Measurements from ENCODE around the gene TNFSF18. TPM values are rescaled to one million over a fixed set of nuclear protein-coding genes. Genes with fewer than 3 reads are reported as not detected.

The TNFSF18 gene
- polyA plus RNA-seq, 3 donors = not detected

DNA sequence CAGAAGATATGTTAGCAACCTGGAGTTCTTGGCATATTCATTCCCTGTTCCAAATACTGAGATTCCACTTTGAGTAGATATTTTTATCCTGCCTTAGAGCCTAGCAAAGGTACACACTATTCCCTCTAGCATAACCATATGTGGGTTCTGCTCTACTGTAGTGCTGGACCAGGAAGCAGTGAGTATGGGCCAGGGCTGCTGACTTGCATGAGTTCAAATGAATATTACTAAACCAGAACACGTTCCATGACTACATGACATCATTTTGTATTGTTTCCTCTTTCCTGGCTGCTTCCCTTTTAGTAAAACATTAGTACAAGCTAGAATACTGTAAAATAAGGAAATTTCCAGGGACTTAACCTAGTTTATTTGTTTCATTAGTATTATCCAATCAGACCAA, 41.1 kb downstream of the TNFSF18 start:
- Histone ChIP-seq H3K27ac (ENCODE audit: low read depth in 1 of 2, low read length in 2 of 2) (peak overlapping the region in 1 of 2 donors; percentile 39), H3K4me2 (replicated peaks; ENCODE audit: extremely low read depth, low read length, poor library complexity, severe bottlenecking) (no peak overlapping the region), H3K79me2 (ENCODE audit: insufficient read depth, low read length) (no peaks in the 10 kb centered on the region), H3K4me3 (replicated peaks in 1 of 3; ENCODE audit: low read depth in 2 of 3, low read length in 3 of 3) (no peak overlapping the region), H3K9me3 (replicated peaks in 1 of 2; ENCODE audit: control insufficient read depth in 1 of 2, insufficient read depth in 1 of 2, low read length in 2 of 2) (no peaks in the 10 kb centered on the region), H3K27me3 (ENCODE audit: control insufficient read depth in 2 of 2, insufficient read depth in 2 of 2, low read length in 2 of 2) (no peaks in the 10 kb centered on the region), H4K20me1 (ENCODE audit: insufficient read depth, low read length) (no peaks in the 10 kb centered on the region), H3K9ac (ENCODE audit: insufficient read depth, low read length, poor library complexity, severe bottlenecking) (no peak overlapping the region), H3K36me3 (replicated peaks in 1 of 2; ENCODE audit: control insufficient read depth in 1 of 2, insufficient read depth in 2 of 2, low read length in 2 of 2) (no peaks in the 10 kb centered on the region), H2AFZ (ENCODE audit: insufficient read depth, low read depth, low read length, poor library complexity, severe bottlenecking) (no peak overlapping the region), H3K4me1 (ENCODE audit: control insufficient read depth in 1 of 2, insufficient read depth in 2 of 2, low read length in 2 of 2) (peaks cover 23 to 30% of the 10 kb centered on the region in 2 donors)
- Mint-ChIP-seq H3K4me1 (peaks cover 29% of the 10 kb centered on the region), H3K27me3 (ENCODE audit: low read depth in 3 of 3) (peaks cover 0 to 2% (median 0%) of the 10 kb centered on the region in 3 donors), H3K9me3 (peaks cover 0 to 1% (median 0%) of the 10 kb centered on the region in 7 donors), H3K4me3 (no peak overlapping the region), H3K36me3 (no peaks in the 10 kb centered on the region), H3K27ac (peak overlapping the region; percentile 21 to 80 (median 63))
- peak; percentile 80 to 88 (median 87) for DNase-seq
- intact Hi-C loops (cut with micrococcal nuclease) = loop anchor here in 1 of 2 donors (10.0 kb wide), 1 partner anchor 115 kb away; no protein-coding TSS in a partner anchor
- 0% methylated on average over 1 of the region's 1 CpG for WGBS (ENCODE audit: insufficient coverage)
- TF ChIP-seq, protein P1, sequence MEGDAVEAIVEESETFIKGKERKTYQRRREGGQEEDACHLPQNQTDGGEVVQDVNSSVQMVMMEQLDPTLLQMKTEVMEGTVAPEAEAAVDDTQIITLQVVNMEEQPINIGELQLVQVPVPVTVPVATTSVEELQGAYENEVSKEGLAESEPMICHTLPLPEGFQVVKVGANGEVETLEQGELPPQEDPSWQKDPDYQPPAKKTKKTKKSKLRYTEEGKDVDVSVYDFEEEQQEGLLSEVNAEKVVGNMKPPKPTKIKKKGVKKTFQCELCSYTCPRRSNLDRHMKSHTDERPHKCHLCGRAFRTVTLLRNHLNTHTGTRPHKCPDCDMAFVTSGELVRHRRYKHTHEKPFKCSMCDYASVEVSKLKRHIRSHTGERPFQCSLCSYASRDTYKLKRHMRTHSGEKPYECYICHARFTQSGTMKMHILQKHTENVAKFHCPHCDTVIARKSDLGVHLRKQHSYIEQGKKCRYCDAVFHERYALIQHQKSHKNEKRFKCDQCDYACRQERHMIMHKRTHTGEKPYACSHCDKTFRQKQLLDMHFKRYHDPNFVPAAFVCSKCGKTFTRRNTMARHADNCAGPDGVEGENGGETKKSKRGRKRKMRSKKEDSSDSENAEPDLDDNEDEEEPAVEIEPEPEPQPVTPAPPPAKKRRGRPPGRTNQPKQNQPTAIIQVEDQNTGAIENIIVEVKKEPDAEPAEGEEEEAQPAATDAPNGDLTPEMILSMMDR (IDR thresholded peaks at IDR 0.05) = no peak

- no peak overlapping the region for H3K4me2 ChIP-seq (replicated peaks; ENCODE audit: extremely low read depth, low read length, poor library complexity, severe bottlenecking)
- H3K79me2 ChIP-seq (ENCODE audit: insufficient read depth, low read length) = no peaks in the 10 kb centered on the region
- H3K4me1 ChIP-seq (ENCODE audit: control insufficient read depth in 1 of 2, insufficient read depth in 2 of 2, low read length in 2 of 2) = peaks cover 10 to 15% of the 10 kb centered on the region in 2 donors
- DNase-seq = no peak
- peaks cover 6 to 19% (median 12%) of the 10 kb centered on the region in 7 donors for H3K9me3 Mint-ChIP-seq
- peaks cover 0 to 5% of the 10 kb centered on the region in 2 donors for H3K9me3 ChIP-seq (replicated peaks in 1 of 2; ENCODE audit: control insufficient read depth in 1 of 2, insufficient read depth in 1 of 2, low read length in 2 of 2)
- peak overlapping the region in 1 of 7 donors; percentile 37 for H3K27ac Mint-ChIP-seq
- H3K27me3 Mint-ChIP-seq (ENCODE audit: low read depth in 3 of 3) = peaks cover 0 to 2% (median 0%) of the 10 kb centered on the region in 3 donors
- H4K20me1 ChIP-seq (ENCODE audit: insufficient read depth, low read length) = no peaks in the 10 kb centered on the region
- TF ChIP-seq, protein P1 (IDR thresholded peaks at IDR 0.05) = peak; percentile 28
- intact Hi-C loops (cut with micrococcal nuclease) = loop anchor here in 1 of 2 donors (10.0 kb wide), 1 partner anchor 119 kb away; no protein-coding TSS in a partner anchor
- no peaks in the 10 kb centered on the region for H3K27me3 ChIP-seq (ENCODE audit: control insufficient read depth in 2 of 2, insufficient read depth in 2 of 2, low read length in 2 of 2)
- H3K4me3 ChIP-seq (replicated peaks in 1 of 3; ENCODE audit: low read depth in 2 of 3, low read length in 3 of 3) = no peak overlapping the region
- H3K36me3 ChIP-seq (replicated peaks in 1 of 2; ENCODE audit: control insufficient read depth in 1 of 2, insufficient read depth in 2 of 2, low read length in 2 of 2) = no peaks in the 10 kb centered on the region
- H3K9ac ChIP-seq (ENCODE audit: insufficient read depth, low read length, poor library complexity, severe bottlenecking) = no peak overlapping the region
- H3K36me3 Mint-ChIP-seq = no peaks in the 10 kb centered on the region
- H3K4me1 Mint-ChIP-seq = peaks cover 14% of the 10 kb centered on the region
- no peak overlapping the region for H3K27ac ChIP-seq (ENCODE audit: low read depth in 1 of 2, low read length in 2 of 2)
- no peak overlapping the region for H3K4me3 Mint-ChIP-seq
- H2AFZ ChIP-seq (ENCODE audit: insufficient read depth, low read depth, low read length, poor library complexity, severe bottlenecking) = peak overlapping the region; percentile 3
- no CpG with 5 or more reads among the region's 2 CpGs for WGBS (ENCODE audit: insufficient coverage)
Observed at GRCh38 chr1:173005196-173005864, 45.4 kb downstream of the TNFSF18 start.
